ENCODE results near the gene SACS. TPM values are rescaled to one million over a fixed set of nuclear protein-coding genes. Genes with fewer than 3 reads are reported as not detected.
A peak's percentile ranks its signal among the peaks of the same experiment; 100 is the strongest.
"Not testable (repeated sequence)": the region's sequence is repeated elsewhere in the genome, so short reads cannot be mapped to it uniquely, and the experiment has no call there.

SACS gene
- total RNA-seq, 1 donor from 2014 or later, result 34.0 TPM

DNA sequence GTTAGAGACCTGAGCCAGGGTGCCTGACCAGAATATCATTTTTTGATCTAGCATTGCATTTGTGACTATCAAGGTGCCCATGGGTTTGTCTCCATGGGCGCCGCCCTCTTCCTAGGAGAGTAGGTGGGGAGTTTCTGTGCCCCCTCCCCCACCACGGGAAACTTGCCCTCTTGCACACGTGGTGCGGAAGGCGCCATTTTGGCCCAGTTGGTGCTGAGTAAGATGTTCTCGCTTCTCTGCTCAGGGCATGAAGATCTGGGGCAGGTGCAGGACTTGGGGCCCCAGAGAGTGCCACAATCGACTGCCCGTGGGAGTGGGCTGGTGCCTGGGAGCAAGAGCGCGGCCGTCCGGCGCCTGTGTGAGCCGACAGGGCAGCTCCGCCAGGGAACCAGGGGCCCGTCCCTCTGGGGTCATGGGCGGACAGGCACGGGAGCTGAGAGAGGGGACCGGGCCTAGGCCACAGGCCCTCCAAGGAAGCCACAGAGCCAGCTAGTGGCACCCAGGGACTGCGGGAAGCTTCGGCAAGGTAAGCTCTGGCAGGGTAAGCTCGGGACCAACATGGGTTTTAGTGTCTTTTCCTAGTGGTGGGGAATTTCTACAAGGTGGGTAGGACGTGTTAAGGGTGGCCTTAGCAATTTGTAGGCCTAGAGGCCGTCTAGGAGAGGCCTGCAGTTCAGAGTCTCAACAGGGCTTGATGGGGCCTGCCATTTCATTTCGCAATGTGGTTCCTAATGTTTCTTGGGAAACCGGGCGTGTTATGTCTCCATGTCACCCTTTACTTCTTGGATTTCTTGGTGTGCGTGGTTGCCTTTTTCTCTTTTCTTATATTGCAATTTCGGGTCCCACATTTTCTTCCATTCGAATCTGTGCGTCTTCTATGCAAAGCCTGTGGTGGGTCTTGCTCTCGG is 14.5 kb downstream of the SACS start:
- no peak overlapping the region for H3K27ac Mint-ChIP-seq
- H3K4me3 Mint-ChIP-seq (ENCODE audit: low read depth), result no peak overlapping the region
- no peaks in the 10 kb centered on the region for H3K36me3 Mint-ChIP-seq (ENCODE audit: low read depth)
- no peaks in the 10 kb centered on the region for H3K9me3 Mint-ChIP-seq
- no peaks in the 10 kb centered on the region for H3K4me1 Mint-ChIP-seq (ENCODE audit: low read depth)
- peaks cover 7% of the 10 kb centered on the region for H3K27me3 Mint-ChIP-seq (ENCODE audit: low read depth)
- intact Hi-C loops (cut with micrococcal nuclease), result no loop called here
- no peak for DNase-seq (ENCODE audit: low spot score)

DNA sequence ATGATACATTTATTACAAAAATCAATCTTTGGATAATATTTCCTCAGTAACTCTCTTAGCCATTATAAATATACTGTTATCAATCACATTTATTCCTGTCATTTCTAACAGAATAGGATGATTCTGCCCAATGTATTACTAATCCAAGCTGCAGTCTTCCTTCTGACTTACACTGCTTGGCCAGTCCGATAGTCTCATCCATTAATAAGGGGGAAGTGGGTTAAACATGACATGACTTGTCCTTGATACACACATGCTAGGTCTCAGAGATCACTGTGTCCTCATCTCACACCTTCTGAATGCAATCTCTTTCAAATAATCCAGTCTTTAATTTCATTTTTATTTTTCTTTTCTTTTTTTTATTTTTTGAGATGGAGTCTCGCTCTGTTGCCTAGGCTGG is 18.8 kb downstream of the SACS start:
- H3K36me3 Mint-ChIP-seq (ENCODE audit: low read depth), result no peaks in the 10 kb centered on the region
- no peaks in the 10 kb centered on the region for H3K9me3 Mint-ChIP-seq
- H3K4me3 Mint-ChIP-seq (ENCODE audit: low read depth), result no peak overlapping the region
- no peak overlapping the region for H3K27ac Mint-ChIP-seq
- H3K27me3 Mint-ChIP-seq (ENCODE audit: low read depth), result peaks cover 23% of the 10 kb centered on the region
- H3K4me1 Mint-ChIP-seq (ENCODE audit: low read depth), result no peaks in the 10 kb centered on the region
- no peak for DNase-seq (ENCODE audit: low spot score)
- intact Hi-C loops (cut with micrococcal nuclease), result no loop called here

DNA sequence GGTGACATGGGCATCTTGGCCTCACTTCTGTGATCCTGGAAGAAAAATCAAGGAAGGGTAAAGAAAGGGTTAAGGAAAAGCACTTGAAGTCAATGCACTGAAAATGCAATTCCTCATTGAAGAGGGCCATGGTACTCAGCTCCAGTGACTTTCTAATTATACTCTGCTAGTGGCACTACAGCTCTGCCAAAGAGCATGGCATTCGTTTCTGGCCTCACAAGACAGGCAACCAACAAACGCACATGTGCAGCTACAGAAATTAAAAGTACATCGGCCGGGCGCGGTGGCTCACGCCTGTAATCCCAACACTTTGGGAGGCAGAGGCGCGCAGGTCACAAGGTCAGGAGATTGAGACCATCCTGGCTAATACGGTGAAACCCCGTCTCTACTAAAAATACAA is 21.8 kb downstream of the SACS start:
- Mint-ChIP-seq H3K27ac (no peak overlapping the region), H3K4me1 (ENCODE audit: low read depth) (peaks cover 2% of the 10 kb centered on the region), H3K9me3 (no peaks in the 10 kb centered on the region), H3K27me3 (ENCODE audit: low read depth) (peaks cover 23% of the 10 kb centered on the region), H3K4me3 (ENCODE audit: low read depth) (no peak overlapping the region), H3K36me3 (ENCODE audit: low read depth) (no peaks in the 10 kb centered on the region)
- no peak for DNase-seq (ENCODE audit: low spot score)
- intact Hi-C loops (cut with micrococcal nuclease), result no loop called here

DNA sequence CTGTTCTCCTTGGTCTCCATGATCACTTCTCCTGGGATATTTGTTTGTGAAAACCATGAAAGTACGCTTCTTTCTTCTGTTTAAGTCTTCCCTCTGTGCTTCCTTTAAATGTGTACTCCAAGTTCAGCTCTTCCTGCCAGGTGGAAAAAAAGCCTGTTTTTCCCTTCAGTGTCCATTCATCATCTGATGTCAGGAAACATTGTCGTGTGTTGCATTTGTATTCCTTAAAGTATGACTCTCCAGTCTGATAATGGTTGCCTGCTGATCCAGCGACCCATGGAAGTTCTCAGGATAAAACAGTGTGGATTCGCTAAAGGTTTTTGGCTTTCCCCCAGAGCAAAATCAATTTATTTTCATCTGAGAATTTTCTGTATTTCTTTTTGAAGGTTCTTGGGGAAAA is 22.3 kb downstream of the SACS start:
- Mint-ChIP-seq H3K27ac (no peak overlapping the region), H3K36me3 (ENCODE audit: low read depth) (no peaks in the 10 kb centered on the region), H3K4me1 (ENCODE audit: low read depth) (peaks cover 4% of the 10 kb centered on the region), H3K27me3 (ENCODE audit: low read depth) (peaks cover 23% of the 10 kb centered on the region), H3K4me3 (ENCODE audit: low read depth) (no peak overlapping the region), H3K9me3 (no peaks in the 10 kb centered on the region)
- DNase-seq (ENCODE audit: low spot score), result no peak
- intact Hi-C loops (cut with micrococcal nuclease), result no loop called here

DNA sequence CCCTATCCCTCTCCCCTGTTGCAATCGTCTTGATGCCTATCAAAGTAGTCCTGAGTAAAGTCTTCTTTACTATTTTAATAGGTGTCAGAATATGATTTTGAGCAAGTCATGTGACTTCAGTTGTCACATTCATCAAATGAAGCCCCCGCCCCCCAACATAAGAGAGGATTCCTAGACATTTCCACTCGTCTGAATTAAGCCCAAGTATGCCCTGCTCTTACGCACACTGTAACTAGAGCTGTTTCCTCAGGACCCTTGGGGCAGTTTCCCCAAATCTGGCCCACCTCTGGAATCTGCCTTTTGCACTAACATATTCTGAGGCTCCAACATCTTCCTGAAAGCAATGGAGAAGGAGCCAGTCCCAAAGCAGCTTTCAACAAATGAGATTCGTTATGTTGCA is 25.5 kb downstream of the SACS start:
- Mint-ChIP-seq H3K4me3 (ENCODE audit: low read depth) (no peak overlapping the region), H3K9me3 (peaks cover 4% of the 10 kb centered on the region), H3K4me1 (ENCODE audit: low read depth) (peaks cover 4% of the 10 kb centered on the region), H3K27me3 (ENCODE audit: low read depth) (peaks cover 26% of the 10 kb centered on the region), H3K27ac (no peak overlapping the region), H3K36me3 (ENCODE audit: low read depth) (no peaks in the 10 kb centered on the region)
- DNase-seq (ENCODE audit: low spot score), result no peak
- intact Hi-C loops (cut with micrococcal nuclease), result no loop called here

DNA sequence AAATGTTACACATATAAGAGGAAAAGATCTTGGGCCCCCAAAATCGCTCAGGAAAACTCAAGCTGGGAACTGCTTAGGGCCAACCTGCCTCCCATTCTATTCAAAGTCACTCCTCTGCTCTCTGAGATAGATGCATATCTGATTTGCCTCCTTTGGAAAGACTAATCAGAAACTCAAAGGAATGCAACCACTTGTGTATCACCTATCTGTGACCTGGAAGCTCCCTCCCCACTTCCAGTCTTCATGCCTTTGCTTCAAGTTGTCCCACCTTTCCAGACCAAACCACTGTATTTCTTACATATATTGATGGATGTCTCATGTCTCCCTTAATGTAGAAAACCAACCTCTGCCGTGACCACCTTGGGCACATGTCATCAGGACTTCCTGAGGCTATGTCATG is 32.3 kb downstream of the SACS start:
- H3K4me1 Mint-ChIP-seq (ENCODE audit: low read depth); DNase-seq (ENCODE audit: low spot score); H3K27ac Mint-ChIP-seq; H3K4me3 Mint-ChIP-seq (ENCODE audit: low read depth); intact Hi-C loops (cut with micrococcal nuclease); H3K36me3 Mint-ChIP-seq (ENCODE audit: low read depth): not testable (repeated sequence)
- peaks cover 15% of the 10 kb centered on the region for H3K9me3 Mint-ChIP-seq
- H3K27me3 Mint-ChIP-seq (ENCODE audit: low read depth), result peaks cover 24% of the 10 kb centered on the region

DNA sequence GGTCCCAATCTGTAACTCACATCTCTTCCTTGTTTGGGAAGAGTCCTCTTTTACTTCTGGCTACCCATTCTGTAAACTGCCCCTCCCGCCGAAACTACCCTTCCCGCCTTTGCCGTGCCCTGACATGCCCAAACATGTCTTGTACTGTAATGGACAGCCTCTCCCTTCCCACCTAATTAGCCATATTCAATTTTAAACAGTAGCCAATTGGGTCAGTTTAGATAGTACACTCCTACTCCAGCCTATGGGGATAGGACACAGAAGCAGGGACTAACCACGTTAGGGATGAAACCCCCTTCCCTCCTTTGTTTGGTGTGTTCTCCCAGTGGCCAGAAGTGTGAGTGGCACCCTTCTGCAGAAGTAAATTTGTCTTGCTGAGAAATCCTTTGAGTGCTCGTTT is 34.2 kb downstream of the SACS start:
- no peak for DNase-seq (ENCODE audit: low spot score)
- Mint-ChIP-seq H3K27me3 (ENCODE audit: low read depth) (peaks cover 21% of the 10 kb centered on the region), H3K36me3 (ENCODE audit: low read depth) (no peaks in the 10 kb centered on the region), H3K27ac (no peak overlapping the region), H3K4me3 (ENCODE audit: low read depth) (no peak overlapping the region), H3K4me1 (ENCODE audit: low read depth) (no peaks in the 10 kb centered on the region), H3K9me3 (peaks cover 11% of the 10 kb centered on the region)
- intact Hi-C loops (cut with micrococcal nuclease), result no loop called here

DNA sequence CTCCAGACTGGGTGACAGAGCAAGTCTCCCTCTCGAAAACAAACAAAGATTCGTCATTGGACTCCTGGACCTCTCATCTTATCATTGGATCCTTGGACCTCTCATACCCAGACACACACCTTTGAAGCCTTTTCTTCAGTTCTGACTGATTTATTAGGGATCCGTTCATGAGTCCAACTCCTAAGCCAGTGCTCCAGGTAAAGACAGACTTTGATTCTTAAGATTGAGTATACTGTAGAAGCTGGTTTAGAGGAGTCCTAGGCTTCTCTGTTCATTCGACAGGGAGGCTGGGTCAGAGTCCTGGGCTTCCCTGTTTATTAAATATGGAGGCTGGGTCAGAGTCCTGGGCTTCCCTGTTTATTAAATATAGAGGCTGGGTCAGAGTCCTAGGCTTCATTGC is 38.7 kb downstream of the SACS start:
- H3K36me3 Mint-ChIP-seq (ENCODE audit: low read depth), result no peaks in the 10 kb centered on the region
- H3K27ac Mint-ChIP-seq, result no peak overlapping the region
- peaks cover 8% of the 10 kb centered on the region for H3K9me3 Mint-ChIP-seq
- no peak overlapping the region for H3K4me3 Mint-ChIP-seq (ENCODE audit: low read depth)
- peaks cover 2% of the 10 kb centered on the region for H3K27me3 Mint-ChIP-seq (ENCODE audit: low read depth)
- peaks cover 4% of the 10 kb centered on the region for H3K4me1 Mint-ChIP-seq (ENCODE audit: low read depth)
- intact Hi-C loops (cut with micrococcal nuclease), result no loop called here
- no peak for DNase-seq (ENCODE audit: low spot score)

DNA sequence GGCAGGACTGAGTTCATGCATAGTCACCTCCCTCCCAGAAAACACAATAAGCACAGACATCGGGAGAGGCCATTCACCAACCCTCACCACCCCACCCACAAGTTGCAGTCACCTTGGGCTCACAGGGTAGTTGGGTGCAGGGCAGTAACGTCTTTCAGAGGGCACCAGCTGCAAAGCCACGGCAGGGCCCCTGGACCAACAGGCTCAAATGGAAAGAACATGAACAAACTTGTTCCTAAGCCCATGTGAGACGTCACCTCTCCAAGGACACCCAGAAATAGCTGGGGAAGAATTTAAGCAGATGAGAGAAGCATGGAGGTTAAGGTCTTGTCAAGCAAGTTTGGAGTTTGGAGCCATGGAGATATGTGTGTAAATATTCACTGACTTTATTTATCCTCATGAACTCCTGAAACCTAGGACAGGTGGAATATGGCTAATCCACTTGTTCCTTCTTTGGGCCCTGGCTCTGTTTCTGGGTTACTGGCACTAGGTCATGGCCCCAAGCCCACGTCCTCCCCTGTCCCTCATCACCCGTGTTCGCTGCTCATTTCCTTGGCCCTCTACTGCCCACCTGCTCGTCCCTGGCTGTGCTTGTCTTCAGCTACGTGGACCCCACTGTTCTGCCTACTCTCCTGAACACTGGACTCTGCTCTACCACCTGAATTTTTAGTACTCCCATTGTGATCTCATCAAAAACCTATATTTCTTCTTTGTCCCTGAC is 40.4 kb downstream of the SACS start:
- no peak overlapping the region for H3K4me3 Mint-ChIP-seq (ENCODE audit: low read depth)

DNA sequence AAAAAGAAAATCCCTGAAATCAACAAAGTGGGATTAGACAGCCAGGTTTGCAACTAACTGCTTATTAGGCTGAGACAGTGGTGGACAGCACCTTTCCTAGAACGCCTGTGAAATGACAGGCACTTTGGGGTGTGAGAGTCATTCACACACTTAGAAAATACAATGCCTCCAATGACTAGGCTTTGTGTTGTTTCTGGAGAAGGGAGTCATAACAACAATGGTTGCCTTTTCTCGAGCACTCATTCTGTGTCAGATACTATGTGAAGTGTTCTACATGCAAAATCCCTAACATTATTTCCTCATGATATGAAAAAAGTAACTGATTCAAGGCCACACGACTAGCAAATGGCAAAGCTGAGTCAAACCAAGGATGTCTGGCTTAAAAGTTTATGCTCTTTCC is 41.2 kb downstream of the SACS start:
- no peaks in the 10 kb centered on the region for H3K36me3 Mint-ChIP-seq (ENCODE audit: low read depth)
- H3K27me3 Mint-ChIP-seq (ENCODE audit: low read depth), result peaks cover 4% of the 10 kb centered on the region
- peaks cover 4% of the 10 kb centered on the region for H3K4me1 Mint-ChIP-seq (ENCODE audit: low read depth)
- no peaks in the 10 kb centered on the region for H3K9me3 Mint-ChIP-seq
- H3K4me3 Mint-ChIP-seq (ENCODE audit: low read depth), result no peak overlapping the region
- intact Hi-C loops (cut with micrococcal nuclease), result no loop called here
- no peak for DNase-seq (ENCODE audit: low spot score)
- H3K27ac Mint-ChIP-seq, result no peak overlapping the region

More for the DNA sequence above, 40.4 kb downstream of the SACS start:
- H3K36me3 Mint-ChIP-seq (ENCODE audit: low read depth), result no peaks in the 10 kb centered on the region
- intact Hi-C loops (cut with micrococcal nuclease), result no loop called here
- H3K4me1 Mint-ChIP-seq (ENCODE audit: low read depth), result peaks cover 4% of the 10 kb centered on the region
- no peaks in the 10 kb centered on the region for H3K9me3 Mint-ChIP-seq
- H3K27me3 Mint-ChIP-seq (ENCODE audit: low read depth), result peaks cover 2% of the 10 kb centered on the region
- no peak for DNase-seq (ENCODE audit: low spot score)
- no peak overlapping the region for H3K27ac Mint-ChIP-seq

DNA sequence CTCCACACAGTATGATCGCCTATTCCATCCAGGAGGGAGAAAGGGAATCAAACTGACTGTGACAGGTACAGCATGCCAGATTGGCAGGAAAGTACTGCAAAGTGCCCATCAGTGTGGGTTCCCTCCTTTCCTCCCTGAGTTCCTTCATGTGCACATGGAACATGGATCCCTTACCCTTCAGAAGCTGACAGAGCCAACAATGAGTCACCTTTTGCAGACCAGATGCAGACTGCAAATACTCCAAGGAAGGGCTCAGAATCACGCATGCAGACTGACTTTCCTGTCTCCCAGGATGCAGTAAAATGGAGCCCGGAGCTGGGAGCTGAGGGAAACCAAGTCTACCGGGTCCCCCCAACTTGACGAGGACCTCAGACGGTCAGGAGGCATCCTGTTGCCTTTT is 41.8 kb downstream of the SACS start:
- Mint-ChIP-seq H3K36me3 (ENCODE audit: low read depth) (peaks cover under 1% of the 10 kb centered on the region), H3K27me3 (ENCODE audit: low read depth) (peaks cover 2% of the 10 kb centered on the region), H3K9me3 (no peaks in the 10 kb centered on the region), H3K4me1 (ENCODE audit: low read depth) (peaks cover 5% of the 10 kb centered on the region), H3K4me3 (ENCODE audit: low read depth) (no peak overlapping the region), H3K27ac (no peak overlapping the region)
- DNase-seq (ENCODE audit: low spot score), result no peak
- intact Hi-C loops (cut with micrococcal nuclease), result no loop called here

DNA sequence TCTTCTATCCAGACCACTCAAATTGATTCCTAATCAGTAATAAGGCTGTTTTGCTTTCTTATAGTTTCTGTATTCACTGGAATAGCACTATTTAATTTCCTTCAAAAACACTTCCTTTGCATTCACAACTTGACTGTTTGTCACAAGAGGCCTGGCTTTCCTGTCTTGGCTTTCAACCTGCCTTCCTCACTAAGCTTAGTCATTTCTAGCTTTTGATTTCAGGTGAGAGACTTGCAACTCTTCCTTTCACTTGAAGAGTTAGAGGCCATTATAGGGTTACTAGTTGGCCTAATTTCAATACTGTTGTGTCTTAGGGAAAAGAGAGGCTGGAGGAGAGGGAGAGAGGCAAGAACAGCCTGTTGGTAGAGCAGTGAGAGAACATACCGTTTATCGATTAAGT is 47.0 kb downstream of the SACS start:
- intact Hi-C loops (cut with micrococcal nuclease), result loop anchor here (1.0 kb wide), 1 partner anchor 8 kb away; no protein-coding TSS in a partner anchor
- Mint-ChIP-seq H3K9me3 (no peaks in the 10 kb centered on the region), H3K27ac (peak overlapping the region; percentile 44), H3K4me3 (ENCODE audit: low read depth) (peak overlapping the region; percentile 6), H3K4me1 (ENCODE audit: low read depth) (peaks cover 36% of the 10 kb centered on the region), H3K27me3 (ENCODE audit: low read depth) (peaks cover 2% of the 10 kb centered on the region), H3K36me3 (ENCODE audit: low read depth) (peaks cover 3% of the 10 kb centered on the region)
- no peak for DNase-seq (ENCODE audit: low spot score)

DNA sequence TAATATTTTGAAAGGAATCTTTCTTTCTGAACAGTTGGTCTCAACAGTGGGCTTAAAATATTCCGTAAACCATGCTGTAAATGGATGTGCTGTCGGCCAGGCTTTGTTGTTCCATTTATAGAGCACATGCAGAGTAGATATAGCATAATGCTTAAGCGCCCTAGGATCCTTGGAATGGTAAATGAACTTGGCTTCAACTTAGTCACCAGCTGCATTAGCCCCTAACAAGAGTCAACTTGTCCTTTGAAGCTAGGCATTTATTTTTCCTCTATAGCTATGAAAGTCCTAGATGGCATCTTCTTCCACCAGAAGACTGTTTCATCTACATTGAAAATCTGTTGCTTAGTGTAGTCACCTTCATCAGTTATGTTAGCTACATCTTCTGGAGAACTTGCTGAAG is 47.6 kb downstream of the SACS start:
- DNase-seq (ENCODE audit: low spot score), result no peak
- Mint-ChIP-seq H3K27ac (no peak overlapping the region), H3K27me3 (ENCODE audit: low read depth) (peaks cover 2% of the 10 kb centered on the region), H3K4me1 (ENCODE audit: low read depth) (peaks cover 36% of the 10 kb centered on the region), H3K36me3 (ENCODE audit: low read depth) (peaks cover 3% of the 10 kb centered on the region), H3K9me3 (no peaks in the 10 kb centered on the region), H3K4me3 (ENCODE audit: low read depth) (no peak overlapping the region)
- intact Hi-C loops (cut with micrococcal nuclease), result loop anchor here (1.0 kb wide), 1 partner anchor 8 kb away; no protein-coding TSS in a partner anchor

Data from activated T-helper 2 cell treated with anti-CD3 and anti-CD28 coated beads, Interferon-gamma antibody, Interleukin-2, Interleukin-4, amounts not matched to agents 10 μg/mL and 5 μg/mL and 100 μg/mL, durations not matched to agents 14 hours and 24 hours and 36 hours (primary cell).